Left kidney (tissue), 8 donors: Measurements from ENCODE around the gene DYSF. TPM values are rescaled to one million over a fixed set of nuclear protein-coding genes. Genes with fewer than 3 reads are reported as not detected.
"Not testable (repeated sequence)": the region's sequence is repeated elsewhere in the genome, so short reads cannot be mapped to it uniquely, and the experiment has no call there.

Experiments used
- DNase-seq: peaks from one replicate; pipeline ENCODE4 v3.0.0-alpha.2; 2013
- long read RNA-seq, 8 donors: transcript quantifications; one replicate each; lab custom pipeline, GENCODE V29; 2026
- polyA plus RNA-seq: library from polyadenylated mRNA; unstranded; fragments of 120-200 nt; gene quantifications from one replicate; pipeline ENCODE4 v1.2.1, GENCODE V29; 2013; ENCODE audit not compliant: insufficient read length

The DYSF gene
- polyA plus RNA-seq = 15.4 TPM
- long read RNA-seq, donor 1, partial matches to known transcripts = 5 of 5 reads
- long read RNA-seq, donor 1, other reads (novel, unspliced or antisense) = 0 of 5 reads
- long read RNA-seq, donor 2 = 0 reads
- long read RNA-seq, donor 3 = 0 reads
- long read RNA-seq, donor 4 = 0 reads
- long read RNA-seq, donor 5, full-length matches to known transcripts = 1 of 1 reads
- long read RNA-seq, donor 5, partial matches to known transcripts = 0 of 1 reads
- long read RNA-seq, donor 5, other reads (novel, unspliced or antisense) = 0 of 1 reads
- long read RNA-seq, donor 6 = 0 reads
- long read RNA-seq, donor 7 = 0 reads
- long read RNA-seq, donor 8 = 0 reads

DNA sequence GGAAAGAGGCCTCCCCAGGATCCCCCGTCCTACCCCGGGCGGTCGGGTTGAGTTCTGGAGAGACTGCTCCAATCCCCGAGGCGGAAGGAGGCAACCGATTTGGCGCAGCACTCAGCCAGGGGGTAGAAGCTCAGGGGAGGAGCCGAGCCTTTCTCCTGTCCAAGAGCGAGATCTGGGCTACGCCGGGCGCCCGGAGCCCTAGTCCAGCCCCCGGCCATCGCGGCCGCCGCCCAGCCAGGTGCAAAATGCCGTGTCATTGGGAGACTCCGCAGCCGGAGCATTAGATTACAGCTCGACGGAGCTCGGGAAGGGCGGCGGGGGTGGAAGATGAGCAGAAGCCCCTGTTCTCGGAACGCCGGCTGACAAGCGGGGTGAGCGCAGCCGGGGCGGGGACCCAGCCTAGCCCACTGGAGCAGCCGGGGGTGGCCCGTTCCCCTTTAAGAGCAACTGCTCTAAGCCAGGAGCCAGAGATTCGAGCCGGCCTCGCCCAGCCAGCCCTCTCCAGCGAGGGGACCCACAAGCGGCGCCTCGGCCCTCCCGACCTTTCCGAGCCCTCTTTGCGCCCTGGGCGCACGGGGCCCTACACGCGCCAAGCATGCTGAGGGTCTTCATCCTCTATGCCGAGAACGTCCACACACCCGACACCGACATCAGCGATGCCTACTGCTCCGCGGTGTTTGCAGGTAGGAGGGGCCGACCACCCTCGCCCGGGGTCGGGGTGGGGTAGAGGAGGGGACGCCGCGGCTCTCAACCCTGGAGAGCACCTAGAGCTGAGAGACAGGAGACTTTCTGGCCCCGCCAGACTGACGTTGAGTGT, at the start of gene DYSF:
TSS of gene DYSF (plus strand) at position 158 of the 817 bp plus-strand sequence.
- DNase-seq = no peak

- DNase-seq = no peak
These were observed 43.8 kb upstream of the DYSF start for GRCh38 chr2:71409611-71410010.

DNA sequence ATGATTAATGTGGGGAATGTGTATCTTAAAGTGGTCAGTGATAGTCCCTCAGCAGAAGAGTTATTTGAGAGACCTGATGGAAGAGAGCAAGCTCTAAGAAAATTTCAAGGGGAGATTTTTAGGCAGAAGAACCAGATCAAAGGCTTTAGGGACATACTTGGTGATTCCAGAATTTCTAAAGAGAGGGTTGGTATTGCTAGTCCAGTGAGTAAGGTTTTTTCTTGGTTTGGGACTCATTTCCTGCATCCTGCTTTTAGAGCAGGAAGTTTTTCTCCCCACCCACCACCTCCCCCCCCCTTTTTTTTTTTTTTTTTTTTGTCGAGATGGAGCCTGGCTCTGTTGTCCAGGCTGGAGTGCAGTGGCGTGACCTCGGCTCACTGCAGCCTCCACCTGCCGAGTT, 42.7 kb upstream of the DYSF start:
- DNase-seq = no peak

GRCh38 chr2:71416866-71417265, 36.5 kb upstream of the DYSF start:
- DNase-seq = not testable (repeated sequence)

- no peak for DNase-seq
These were observed 35.8 kb upstream of the DYSF start for GRCh38 chr2:71417300-71418202.

DNA sequence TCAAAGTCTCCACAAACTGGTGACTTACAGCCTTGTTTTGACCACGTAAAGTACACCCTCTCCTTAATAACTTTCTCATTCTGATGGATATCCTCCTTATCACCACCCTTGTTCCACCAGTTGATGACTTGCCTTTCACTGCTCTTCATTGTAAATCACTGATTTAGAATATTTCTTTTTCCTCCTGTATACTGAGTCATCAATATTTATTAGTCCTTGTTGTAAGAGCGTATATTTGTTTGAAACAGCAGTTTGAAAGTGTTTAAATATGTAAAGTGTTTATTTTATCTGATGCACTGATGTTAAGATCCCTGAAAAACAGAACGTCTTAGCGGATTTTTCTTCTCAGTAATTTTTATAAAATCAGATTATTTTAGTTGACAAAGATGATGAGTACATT, 34.2 kb upstream of the DYSF start:
- no peak for DNase-seq

GRCh38 chr2:71419976-71420375, 33.4 kb upstream of the DYSF start:
- no peak for DNase-seq

DNA sequence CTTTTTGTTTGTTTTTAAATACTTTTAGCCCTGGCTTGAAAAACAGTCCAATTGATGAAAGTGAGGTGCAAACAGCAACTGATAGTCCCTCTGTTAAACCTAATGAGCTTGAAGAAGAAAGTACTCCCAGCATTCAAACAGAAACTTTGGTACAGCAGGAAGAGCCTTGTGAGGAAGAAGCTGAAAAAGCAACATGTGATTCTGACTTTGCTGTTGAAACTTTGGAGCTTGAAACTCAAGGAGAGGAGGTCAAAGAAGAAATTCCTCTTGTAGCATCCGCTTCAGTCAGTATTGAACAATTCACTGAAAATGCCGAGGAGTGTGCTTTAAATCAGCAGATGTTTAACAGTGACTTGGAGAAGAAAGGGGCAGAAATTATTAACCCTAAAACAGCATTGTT, 30.6 kb upstream of the DYSF start:
- DNase-seq = no peak

DNA sequence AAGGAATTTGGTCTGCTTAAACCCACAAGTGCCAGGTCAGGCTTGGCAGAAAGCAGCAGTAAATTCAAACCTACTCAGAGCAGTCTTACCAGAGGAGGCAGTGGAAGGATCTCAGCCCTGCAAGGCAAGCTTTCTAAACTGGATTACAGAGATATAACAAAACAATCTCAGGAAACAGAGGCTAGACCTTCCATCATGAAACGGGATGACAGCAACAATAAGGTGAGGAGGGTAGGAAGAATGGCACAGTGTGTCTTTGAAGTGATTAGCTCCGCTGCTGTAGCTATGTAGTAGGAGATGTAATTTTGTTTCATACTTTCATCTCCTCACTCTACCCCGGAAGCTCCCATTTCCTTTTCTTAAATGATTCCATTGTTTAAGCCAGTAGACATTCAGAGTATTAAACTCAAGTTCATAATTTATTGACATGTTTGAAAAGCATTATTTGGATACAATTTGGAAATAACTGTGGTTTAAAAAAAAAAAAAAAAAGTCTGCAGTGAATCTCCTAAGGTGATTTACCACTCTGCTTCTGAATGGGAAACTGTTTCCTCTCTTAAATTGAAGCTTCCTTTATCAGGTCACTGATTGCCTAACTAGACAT, 29.4 kb upstream of the DYSF start:
- no peak for DNase-seq

DNA sequence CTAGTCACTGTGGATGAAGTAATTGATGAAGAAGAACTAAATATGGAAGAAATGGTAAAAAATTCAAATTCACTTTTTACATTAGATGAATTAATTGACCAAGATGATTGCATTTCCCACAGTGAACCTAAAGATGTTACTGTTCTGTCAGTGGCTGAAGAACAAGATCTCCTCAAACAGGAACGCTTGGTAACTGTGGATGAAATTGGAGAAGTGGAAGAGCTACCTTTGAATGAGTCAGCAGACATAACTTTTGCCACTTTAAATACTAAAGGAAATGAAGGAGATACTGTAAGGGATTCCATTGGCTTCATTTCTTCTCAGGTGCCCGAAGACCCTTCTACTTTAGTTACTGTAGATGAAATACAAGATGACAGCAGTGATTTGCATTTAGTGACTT, 26.6 kb upstream of the DYSF start:
- no peak for DNase-seq

- DNase-seq = no peak
These were observed 24.6 kb upstream of the DYSF start for GRCh38 chr2:71428472-71429383.

GRCh38 chr2:71445142-71445541, 8.2 kb upstream of the DYSF start:
- DNase-seq = not testable (repeated sequence)

DNA sequence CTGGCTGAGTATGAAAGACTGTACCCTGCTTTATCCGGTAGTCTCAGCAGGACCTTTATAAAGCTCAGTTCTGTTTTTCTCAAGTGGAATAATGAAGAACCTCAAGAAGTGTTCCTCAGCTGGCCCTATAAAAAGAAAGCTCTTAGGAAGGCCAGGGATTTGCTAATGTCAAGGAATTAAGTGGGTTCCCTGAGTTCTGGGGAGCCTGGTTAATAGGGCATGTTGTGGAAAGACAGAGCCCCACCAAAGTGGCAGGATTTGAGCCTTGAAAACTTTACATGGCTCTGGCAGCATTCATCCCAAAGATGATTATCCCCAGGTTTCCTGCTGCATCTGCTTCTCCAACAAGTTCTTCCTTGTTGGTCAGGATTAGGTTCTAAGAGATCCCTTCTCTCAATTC, 6.9 kb upstream of the DYSF start:
- no peak for DNase-seq

- DNase-seq = no peak
These were observed 4.0 kb upstream of the DYSF start for GRCh38 chr2:71449343-71449742.

DNA sequence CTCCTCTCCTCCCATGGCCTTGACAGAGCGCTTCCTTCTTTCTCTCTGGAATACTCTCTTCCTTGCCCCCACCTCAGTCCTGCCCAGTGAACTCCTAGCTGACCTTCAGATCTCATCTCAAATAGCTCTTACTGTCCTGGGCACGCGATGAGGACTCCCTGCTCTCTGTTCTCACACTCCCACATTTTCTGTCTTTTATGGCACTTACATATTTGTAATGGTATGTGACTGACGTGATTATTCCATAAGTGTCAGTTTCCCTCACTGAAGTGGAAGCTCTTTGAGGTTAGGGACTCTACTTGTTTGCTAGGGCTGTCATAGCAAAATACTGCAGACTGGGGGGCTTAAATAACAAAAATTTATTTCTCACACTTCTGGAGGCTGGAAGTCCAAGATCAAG, 1.7 kb upstream of the DYSF start:
- no peak for DNase-seq

GRCh38 chr2:71452565-71452964, 796 bp upstream of the DYSF start:
- DNase-seq = no peak

- DNase-seq = no peak
These were observed 1.1 kb downstream of the DYSF start for GRCh38 chr2:71454221-71455010.

DNA sequence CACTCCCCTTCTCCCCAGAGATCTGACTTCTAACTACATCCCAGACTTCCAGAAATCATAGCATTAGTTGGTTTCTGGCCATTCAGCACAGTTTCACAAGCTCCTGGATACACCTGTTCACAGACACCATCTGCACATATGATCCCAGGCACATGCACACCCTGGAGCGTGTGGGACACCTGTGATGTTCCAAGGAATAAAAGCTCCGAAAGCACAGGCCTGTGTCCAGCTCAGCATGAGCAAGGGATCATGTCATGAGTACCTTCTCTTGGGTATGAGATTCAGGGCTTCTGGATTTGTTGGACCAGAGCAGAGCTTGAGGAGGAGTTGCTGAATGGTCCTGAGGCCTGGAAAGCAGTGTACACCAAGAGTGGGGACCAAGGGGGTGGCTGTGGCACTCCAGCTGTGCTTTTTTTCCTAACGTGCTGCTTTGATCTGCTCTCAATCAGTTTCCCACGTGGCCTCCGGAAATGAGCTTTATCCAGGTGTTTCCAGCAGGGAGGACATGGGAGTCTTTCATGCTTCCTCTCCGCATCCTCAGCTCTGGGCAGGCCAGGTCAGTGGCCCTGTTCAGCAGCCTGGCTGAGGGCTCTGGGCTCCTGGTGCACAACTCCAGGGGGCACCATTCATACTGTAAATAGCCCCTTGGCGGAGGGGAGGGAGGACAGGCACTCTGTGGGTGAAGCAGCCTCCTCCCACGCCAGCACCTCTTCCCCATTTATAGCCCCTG, 1.8 kb downstream of the DYSF start:
- DNase-seq = no peak
